Astrocyte (in vitro differentiated cells and primary cell): ENCODE measurements around the gene SCT.

Experiments
- CTCF ChIP-seq: IDR thresholded peaks from 2 replicates; pipeline ENCODE4 v1.5.1; 2011; ENCODE audit warnings: low read depth, mild to moderate bottlenecking, inconsistent platforms, low read length, moderate library complexity; ENCODE audit not compliant: insufficient read depth
- EZH2 ChIP-seq: IDR thresholded peaks from 2 replicates; pipeline ENCODE4 v1.6.1; 2012; ENCODE audit warnings: mild to moderate bottlenecking, low read length, inconsistent platforms; ENCODE audit not compliant: insufficient read depth

- no peak for TF ChIP-seq CTCF
- TF ChIP-seq EZH2 = no peak
These were observed 2.2 kb upstream of the SCT start for GRCh38 chr11:629237-629583.
